D721Med (cell line): ENCODE data around the gene UNC80.

ENCODE experiments used
- DNase-seq: peaks from one replicate; pipeline ENCODE4 v3.0.0; 2011; ENCODE audit warnings: low spot score; ENCODE audit not compliant: insufficient read length
- FAIRE-seq: peaks from 2 replicates; lab custom pipeline; 2011; peaks lifted over from hg19 to GRCh38; lab: Jason Lieb, UNC
- CTCF ChIP-seq: IDR thresholded peaks from 2 replicates; pipeline ENCODE4 v1.5.1; 2012; ENCODE audit warnings: mild to moderate bottlenecking, control low read depth; ENCODE audit not compliant: insufficient read depth; ENCODE audit errors: missing control alignments

Gene UNC80

GRCh38 chr2:209806318-209806717 is 34.7 kb downstream of the UNC80 start:
- FAIRE-seq, result no peak
- DNase-seq, result no peak
- no peak for TF ChIP-seq CTCF

GRCh38 chr2:209808521-209808920 is 36.9 kb downstream of the UNC80 start:
- FAIRE-seq, result no peak
- DNase-seq, result no peak
- TF ChIP-seq CTCF, result no peak

- no peak for FAIRE-seq
Measured at GRCh38 chr2:209809256-209809655, 37.6 kb downstream of the UNC80 start.

GRCh38 chr2:209817844-209818271 is 46.2 kb downstream of the UNC80 start:
- no peak for TF ChIP-seq CTCF
- DNase-seq (no peak), FAIRE-seq (no peak)

More at GRCh38 chr2:209809256-209809655, 37.6 kb downstream of the UNC80 start:
- no peak for TF ChIP-seq CTCF
- DNase-seq, result no peak

- TF ChIP-seq CTCF, result no peak
- DNase-seq, result no peak
- no peak for FAIRE-seq
Measured at GRCh38 chr2:209818939-209819338, 47.3 kb downstream of the UNC80 start.

- TF ChIP-seq CTCF, result no peak
- FAIRE-seq (no peak), DNase-seq (no peak)
Measured at GRCh38 chr2:209821806-209822205, 50.2 kb downstream of the UNC80 start.

- no peak for DNase-seq
- no peak for TF ChIP-seq CTCF
- no peak for FAIRE-seq
Measured at GRCh38 chr2:209823484-209823883, 51.9 kb downstream of the UNC80 start.
